DMS53 (cell line): Measurements from ENCODE around the gene SUOX.
"Not testable (repeated sequence)": the region's sequence is repeated elsewhere in the genome, so short reads cannot be mapped to it uniquely, and the experiment has no call there.

Experiments used
- DNase-seq: peaks from one replicate; lab custom pipeline; 2025; lab: John Stamatoyannopoulos, UW

Gene SUOX

DNA sequence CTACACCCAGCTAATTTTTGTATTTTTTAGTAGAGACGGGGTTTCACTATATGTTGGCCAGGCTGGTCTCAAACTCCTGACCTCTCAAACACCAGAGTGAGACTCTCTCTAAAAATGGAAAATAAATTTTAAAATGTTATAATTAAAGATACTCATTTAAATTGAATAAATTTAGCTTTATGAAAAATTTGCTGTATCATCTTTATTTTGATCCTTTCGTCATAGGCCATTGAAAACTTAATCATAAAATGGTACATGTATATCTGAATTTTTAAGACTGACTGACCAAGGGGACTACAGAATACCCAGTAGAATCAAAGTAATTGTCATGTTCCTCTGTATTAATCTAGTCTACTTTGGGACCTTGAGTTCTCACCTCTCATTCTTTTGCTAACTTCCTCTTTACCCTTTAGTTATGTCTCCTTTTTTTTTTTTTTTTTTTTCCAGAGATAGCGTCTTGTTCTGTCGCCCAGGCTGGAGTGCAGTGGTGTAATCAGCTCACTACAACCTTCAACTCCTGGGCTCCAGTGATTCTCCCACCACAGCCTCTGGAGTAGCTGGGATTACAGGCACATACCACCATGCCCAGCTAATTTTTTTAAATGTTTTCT, 13.7 kb upstream of the SUOX start:
- DNase-seq, result no peak

DNA sequence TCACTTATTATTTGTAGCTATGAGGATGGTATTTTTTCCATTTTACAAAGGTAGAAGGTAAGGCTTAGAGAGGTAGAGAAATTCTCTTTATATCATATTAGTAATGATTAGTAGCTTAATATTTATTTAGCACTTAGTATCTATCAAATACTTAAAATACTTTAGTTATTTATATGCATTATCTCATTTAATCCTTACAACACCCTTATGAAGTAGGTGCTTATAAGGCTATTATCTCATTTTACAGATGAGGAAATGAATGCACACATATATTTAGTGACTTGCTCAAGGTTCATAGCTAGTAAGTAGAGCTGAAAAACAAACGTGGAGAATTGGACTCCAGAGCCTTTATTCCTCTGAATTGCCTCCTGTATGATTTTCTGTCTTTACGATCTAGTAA, 12.2 kb upstream of the SUOX start:
- no peak for DNase-seq

DNA sequence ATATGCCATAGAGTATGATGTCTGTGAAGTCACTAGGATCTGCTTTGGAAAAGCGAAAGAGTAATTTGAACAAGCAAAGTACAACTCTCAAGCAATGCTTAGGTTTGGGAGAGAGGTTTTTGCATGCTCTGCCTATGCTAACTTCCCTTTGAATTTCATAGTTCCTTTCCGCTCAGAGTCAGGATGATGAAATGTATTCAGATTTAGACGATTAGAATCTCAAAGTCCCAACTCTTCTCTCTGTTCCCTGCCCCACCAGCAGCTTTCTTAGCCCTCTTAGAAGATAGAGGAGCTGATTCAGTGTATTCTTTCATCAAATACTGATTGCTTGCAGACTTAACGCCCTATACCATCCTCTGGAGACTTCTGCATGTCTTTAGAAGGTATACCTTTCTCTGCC, 11.7 kb upstream of the SUOX start:
- no peak for DNase-seq

DNA sequence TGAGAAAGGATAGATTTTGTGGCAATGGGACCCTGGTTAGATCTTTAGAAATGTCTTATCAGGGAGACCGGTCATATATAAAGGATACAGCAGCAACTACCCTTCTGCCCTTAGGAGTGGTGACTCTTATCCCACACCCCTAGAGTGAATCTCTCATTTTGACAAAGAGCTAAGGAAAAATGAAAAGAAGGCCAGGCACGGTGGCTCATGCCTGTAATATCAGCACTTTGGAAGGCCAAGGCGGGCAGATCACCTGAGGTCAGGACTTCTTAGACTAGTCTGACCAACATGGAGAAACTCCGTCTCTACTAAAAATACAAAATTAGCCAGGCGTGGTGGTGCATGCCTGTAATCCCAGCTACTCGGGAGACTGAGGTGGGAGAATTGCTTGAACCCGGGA, 11.1 kb upstream of the SUOX start:
- DNase-seq, result not testable (repeated sequence)

DNA sequence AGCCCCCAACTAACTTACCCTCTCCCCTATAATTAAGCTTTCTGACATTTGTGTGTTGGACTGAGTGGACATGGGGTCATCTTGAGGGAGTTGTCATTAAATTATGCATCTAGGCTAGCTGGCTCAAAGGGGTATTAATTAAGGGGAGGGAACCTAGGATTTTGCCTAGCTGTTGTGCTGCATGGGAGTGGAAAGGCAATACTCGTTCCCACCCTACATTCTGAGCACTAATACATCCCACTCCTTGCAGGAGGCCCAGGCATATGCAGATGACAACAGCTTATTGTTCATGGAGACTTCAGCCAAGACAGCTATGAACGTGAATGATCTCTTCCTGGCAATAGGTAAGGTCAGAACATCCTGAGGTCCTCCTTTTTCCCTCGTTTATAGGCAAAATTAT, 6.0 kb upstream of the SUOX start:
- no peak for DNase-seq

DNA sequence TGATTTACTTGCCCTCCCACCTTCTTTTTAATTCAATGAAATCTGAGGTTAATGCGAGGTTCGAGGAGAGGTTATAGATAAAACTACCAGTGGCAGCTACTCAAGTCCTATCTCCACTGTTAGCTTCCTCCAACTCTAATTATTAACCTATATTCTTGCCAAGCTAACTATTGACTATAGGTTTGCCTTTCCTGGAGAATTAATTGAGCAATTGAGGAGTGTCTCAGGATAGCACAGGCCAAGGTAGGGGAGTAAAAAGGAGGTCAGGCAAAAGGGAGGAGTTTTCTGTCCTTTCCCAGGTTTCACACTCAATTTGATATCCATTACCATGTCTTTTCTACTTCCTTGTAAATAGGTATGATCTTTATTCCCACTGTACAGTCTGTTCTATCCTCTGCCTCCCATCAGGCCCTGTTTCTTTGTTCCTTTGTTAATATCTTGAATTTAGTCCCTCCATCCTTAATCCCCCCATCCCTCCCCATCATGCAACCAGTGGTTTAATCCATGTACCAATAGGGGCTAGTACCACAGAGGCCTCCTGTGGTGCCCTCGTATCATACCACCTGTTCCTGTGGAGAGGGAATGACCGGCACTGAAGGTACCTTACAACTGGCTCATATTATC, 3.7 kb upstream of the SUOX start:
- no peak for DNase-seq

DNA sequence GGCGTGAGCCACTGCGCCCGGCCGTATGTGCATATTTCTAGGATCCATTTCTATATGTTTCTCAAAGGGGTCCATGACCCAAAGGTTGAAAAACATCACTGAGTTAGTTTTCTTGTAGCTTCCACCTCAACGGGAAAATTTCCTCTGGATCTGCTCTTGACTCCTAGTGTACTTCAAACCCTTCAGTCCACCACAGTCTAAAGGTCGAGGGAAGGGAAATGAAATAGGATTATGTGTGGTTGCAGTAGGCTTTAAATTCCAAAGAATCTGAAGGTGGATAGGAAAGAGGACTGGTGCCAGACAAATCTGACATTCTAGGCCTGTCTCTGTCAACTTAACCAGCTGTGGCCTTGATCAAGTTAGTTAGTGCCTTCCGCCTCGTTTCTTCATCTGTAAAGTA, 1.7 kb upstream of the SUOX start:
- DNase-seq, result peak; percentile 17

DNA sequence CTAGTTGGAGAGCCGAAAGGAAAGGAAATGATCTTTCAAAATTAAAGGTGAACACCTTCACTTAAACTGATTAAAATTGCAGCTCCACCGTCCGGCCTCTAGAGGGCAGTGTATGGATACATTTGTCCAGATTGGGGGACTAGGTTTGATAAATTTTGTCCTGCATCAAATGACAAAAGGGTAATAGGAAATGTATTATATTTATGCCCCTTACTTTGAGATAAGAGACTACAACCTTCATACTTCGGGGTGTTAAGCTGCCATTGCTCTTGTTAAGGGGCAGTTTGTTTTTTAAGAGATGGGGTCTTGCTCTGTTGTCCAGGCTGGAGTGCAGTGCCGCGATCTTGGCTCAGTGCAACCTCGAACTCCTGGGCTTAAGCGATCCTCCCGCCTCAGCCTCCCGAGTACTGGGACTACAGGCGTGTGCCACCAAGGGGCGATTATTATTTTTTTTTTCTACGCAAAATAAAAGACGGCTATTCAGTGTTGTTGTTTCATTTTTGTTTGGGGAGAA, 818 bp upstream of the SUOX start:
- peak; percentile 84 for DNase-seq

DNA sequence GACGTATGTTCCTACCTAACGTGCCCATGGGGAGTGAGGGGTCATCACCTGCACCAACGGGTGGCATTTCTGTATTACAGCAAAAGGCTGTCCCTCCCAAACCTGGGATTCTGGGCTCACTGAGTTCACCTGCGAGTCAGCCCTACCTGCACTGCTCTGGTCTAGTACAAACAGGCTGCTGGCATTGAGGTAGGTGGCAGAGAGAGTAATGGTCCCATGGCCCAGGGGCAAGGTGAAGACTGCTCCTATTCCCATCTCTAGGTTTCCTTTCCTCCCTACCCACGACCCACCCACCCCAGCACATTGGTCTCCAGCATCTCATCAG, 421 bp downstream of the SUOX start:
- DNase-seq, result peak; percentile 65

DNA sequence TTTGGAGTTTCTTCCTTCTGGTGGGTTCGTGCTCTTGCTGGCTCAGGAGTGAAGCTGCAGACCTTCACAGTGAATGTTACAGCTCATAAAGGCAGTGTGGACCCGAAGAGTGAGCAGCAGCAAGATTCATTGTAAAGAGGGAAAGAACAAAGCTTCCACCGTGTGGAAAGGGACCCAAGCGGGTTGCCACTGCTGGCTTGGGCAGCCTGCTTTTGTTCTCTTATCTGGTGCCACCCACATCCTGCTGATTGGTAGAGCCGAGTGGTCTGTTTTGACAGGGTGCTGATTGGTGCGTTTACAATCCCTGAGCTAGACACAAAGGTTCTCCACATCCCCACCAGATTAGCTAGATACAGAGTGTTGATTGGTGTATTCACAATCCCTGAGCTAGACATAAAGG, 2.4 kb downstream of the SUOX start:
- peak; percentile 70 for DNase-seq

DNA sequence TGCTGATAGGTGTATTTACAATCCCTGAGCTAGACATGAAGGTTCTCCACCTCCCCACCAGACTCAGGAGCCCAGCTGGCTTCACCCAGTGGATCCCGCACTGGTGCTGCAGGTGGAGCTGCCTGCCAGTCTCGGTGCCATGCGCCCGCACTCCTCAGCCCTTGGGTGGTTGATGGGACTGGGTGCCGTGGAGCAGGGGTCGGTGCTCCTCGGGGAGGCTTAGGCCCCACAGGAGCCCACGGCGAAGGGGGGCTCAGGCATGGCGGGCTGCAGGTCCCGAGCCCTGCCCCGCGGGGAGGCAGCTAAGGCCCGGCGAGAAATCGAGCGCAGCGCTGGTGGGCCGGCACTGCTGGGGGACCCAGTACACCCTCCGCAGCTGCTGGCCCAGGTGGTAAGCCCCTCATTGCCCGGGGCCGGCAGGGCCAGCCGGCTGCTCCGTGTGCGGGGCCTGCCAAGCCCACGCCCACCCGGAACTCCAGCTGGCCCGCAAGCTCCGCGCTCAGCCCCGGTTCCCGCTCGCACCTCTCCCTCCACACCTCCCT, 3.0 kb downstream of the SUOX start:
- peak; percentile 70 for DNase-seq

DNA sequence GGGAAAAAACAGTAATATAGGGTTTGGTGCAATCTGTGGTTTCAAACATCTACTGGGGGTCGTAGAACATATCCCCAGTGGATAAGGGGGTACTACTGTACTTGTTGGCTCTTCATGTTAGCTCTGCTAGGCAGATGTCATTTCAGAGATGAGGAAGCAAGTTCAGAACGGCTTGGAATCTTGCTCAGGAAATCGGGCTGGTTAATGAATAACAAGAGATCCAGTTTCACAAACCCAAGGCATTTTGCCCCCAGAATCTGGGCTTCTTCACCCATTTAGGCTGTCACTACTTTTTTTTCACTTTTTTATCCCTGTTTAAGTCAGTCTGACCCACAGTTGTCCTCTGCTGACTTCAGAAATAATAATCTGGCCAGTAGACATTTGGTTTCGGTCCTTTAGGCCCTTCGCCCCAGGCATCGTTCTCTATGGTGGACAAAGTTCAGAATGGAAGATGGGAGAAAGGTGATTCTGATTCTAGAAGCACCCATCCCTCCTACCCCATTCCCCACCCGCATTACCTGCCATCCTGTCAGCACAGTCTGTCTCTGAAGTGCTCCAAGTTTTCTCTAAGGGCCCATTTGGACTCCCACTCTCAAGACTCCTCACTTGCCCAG, 4.5 kb downstream of the SUOX start:
- peak; percentile 69 for DNase-seq

DNA sequence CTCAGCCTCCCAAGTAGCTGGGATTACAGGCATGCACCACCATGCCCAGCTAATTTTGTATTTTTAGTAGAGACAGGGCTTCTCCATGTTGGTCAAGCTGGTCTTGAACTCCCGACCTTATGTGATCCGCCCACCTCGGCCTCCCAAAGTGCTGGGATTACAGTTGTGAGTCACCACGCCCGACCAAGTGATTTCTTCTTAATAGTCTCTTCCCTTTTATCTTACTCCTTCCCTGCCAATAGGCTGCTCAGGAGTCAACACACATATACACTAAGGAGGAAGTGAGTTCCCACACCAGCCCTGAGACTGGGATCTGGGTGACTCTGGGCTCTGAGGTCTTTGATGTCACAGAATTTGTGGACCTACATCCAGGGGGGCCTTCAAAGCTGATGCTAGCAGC, 6.3 kb downstream of the SUOX start:
- DNase-seq, result not testable (repeated sequence)

DNA sequence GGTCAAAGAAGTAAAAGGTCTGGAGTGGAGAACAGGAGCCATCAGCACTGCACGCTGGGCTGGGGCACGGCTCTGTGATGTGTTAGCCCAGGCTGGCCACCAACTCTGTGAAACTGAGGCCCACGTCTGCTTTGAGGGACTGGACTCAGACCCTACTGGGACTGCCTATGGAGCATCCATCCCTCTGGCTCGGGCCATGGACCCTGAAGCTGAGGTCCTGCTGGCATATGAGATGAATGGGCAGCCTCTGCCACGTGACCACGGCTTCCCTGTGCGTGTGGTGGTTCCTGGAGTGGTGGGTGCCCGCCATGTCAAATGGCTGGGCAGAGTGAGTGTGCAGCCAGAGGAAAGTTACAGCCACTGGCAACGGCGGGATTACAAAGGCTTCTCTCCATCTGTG, 7.1 kb downstream of the SUOX start:
- no peak for DNase-seq

DNA sequence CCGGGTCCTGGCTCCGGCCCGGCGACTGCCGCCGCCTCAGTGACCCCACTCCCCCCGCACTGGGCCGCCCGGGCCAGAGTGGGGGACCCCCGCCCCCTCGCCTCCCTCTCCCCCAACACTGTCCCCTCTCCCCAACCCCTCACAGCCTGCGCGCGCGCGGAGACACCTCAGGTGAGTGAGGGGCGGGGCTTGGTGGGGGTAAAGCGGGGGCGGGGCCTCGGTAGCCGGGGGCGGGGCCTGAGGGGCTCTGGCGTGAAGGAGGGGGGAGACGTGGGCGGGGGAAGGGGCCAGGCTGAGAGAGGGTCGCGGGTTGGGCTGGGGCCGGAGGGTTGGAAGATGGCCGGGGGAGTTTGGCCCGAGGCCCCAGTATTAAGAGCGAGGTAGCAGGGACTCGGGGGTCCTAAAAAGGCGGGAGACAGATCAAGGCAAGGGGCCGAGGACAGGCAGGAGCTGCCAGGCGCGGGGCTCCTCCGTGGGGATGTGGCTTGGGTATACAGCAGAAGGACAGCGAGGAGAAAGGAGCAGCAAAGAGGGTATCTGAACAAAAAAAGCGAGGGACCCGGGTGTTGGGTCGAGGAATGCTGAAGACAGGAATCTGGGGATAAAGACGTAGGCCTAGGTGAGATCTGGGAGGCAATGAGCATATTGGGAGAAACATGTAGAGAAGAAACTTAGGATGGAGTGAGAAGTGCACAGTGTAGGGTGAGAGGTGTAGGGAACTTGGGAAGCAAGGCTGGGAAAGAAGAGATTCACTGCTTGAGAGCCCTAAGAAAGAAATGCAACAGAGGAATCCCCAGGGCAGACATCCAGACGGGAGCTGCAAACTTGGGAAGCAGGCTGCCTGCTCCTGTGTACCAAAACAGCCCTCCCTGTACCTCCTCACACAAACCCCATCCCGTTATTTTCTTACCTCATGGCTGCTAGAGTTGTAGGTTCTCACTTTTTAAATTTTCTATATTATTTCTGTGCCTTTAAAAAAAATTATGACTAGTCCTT, 10.8 kb downstream of the SUOX start:
- DNase-seq, result peak; percentile 75

DNA sequence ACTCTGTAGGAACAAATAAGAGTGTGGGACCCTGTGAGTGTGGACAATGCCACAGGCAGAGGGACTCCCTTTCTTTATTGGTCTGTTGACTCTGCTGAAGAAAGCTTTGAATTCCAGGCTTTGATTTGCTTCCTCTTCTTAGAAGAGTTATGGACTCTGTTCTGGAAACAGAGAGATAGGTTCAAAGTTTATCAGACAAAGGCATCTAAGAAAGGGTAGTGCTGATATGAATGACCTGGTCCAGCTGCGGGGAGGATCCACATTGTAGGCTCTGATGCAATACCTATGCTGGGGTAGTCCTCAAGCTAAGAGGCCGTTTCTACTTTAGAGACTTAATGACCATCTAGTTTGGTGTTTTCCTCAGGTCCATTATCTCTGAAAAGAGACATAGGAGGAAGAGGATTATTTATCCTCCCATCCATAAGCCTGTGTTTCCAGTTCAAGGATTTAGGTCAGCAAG, 13.1 kb downstream of the SUOX start:
- DNase-seq, result no peak

DNA sequence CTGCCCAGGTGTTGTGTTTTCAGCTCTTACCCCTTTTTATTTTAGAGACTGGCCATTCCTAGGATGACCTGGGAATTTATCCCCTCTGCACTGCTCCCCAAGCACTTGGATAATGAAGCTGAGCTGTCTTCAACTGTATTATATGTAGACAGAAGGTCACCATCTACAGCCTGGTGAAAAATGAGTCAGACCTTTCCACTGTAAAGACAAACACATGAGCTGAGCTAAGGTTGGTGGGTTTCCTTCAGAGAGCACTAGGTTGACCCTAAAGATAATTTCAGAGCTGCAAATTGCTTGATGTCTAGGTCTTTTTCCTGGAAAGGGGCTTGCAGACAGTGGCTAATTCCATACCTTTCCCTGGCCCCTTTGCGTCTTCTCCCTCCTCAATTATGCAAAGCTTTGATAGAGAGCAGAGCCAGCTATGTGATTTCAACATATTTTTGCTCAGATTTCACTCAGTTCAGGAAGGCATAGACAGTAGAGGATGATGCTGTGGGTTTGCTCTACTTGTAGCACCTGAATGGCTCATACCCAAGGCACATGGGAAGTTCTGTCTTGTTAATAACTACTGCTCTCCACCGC, 14.5 kb downstream of the SUOX start:
- DNase-seq, result no peak

DNA sequence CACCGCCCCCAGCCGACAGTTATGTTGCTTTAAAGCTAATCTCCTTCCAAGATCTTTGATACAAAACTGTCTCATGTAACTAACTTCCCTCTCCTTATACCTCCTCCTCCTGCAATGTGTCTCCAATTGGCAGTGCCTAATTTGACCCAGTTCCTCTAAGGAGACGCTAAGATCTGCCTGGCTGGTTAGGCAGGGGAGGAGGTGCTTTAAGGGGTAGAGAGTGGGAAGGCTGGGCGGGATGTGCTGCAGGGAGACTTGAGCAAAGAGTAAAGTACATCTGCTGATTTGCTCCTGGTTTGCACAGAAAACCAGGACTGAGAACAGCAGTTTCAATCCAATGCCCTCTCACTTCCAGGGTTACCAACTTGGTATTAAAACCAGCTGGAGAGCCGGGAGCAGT, 16.4 kb downstream of the SUOX start:
- DNase-seq, result no peak

DNA sequence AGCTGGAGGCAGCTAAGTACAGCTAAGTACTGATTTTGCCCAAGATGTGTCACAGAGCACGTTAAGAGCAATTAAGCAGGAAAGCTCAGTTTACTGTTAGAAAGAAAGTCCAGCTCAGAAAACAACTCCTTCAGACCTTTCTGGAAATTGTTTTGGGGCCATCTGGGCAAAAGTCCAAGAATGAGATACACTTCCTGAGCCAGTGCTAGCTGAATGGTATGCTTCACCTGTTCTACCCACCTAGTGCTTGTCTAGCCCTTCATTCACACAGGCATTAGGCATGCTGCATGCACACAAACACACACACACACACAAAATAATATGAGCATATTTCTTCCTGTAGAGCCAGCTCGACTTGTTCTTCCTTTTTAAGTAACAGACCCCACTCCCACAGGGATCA, 17.1 kb downstream of the SUOX start:
- peak; percentile 47 for DNase-seq

DNA sequence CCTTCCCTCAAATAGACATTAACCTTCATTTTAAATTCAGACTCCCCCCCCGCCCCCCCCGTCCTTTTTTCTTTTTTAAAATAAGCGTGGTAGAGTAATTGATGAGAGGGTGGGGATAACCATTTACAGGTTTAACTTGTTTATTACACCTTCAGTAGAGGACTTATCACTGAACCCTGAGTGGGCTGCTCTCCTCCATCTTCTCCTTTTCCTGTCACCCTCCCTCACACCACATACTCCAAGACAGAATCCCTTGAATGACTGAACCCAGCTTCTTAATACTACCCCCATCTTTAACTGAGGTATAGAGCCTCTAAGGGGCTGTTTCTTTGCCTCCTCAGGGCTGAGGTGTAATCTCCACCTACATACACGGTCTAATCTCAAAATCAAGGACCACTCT, 20.1 kb downstream of the SUOX start:
- no peak for DNase-seq

DNA sequence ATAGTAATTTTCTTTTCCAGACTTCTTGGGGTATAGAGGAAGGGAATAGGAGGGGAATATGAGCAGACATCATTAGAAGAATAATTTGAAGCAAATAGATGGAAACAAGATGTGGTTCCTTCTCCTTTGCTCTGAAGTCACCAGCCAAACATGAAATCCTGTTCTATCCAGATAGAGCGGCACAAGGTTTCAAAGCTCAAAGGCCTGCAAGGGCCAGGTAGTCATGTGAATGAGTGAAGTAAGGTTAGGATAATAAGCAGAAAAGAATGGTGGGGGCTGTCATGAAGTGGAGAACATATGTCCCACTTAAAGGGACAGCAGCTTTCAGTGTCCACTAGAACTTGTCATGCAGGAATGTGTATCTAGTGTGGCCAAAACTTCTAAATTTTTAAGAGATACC, 21.3 kb downstream of the SUOX start:
- DNase-seq, result no peak
